ENCODE results near the gene TSPEAR.
"Not testable (repeated sequence)": the region's sequence is repeated elsewhere in the genome, so short reads cannot be mapped to it uniquely, and the experiment has no call there.

TSPEAR gene

DNA sequence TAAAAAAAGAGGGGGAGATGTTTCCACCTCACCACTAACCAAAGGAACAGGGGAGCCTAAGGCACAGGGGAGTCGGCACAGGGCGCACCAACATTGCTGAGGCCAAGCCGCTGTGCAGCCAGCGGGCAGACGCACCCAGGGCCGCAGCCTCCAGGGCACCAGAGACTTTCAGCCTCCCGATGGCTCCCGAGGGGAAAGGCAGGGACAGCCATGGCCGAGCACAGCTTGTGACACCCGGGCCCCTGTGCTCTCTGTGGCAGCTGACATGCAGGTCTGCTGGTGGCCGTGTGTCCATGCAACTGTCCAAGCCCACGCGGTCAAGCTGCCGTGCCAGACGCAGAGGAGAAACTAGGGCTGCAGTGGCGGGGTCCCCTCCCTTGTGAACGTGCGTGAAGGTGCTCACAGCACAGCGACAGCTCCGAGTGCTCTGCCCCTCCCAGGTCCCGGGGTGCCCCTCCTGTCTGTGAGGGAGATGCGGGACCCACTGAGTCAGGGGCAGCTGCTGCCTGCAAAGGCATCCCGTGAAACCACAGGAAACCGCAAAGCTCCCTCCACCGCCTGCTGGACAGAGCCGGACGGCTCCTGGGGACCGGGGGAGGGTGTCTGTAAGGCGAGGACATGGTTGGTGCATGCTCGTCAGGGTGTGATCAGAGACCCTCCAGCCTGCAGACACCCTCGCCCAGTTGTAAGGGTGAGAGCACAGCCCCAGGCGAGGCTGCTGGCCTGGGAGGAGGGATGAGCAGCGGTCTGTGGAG, 62.6 kb downstream of the TSPEAR start:
- no peak for DNase-seq

DNA sequence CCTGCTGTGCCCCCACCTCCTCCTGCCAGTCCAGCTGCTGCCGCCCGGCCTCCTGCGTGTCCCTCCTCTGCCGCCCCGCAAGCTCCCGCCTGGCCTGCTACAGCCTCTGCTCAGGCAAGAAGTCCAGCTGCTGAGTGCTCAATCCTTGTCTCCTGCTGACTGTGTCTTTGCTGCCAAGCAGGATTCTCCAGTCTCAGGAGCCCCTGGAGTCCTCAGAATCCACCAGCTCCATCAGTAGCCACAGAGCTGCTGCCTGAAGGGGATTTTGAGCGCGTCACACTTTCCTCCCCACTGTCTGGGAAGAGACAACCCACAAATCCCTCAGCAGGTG, 64.2 kb downstream of the TSPEAR start:
- no peak for DNase-seq

DNA sequence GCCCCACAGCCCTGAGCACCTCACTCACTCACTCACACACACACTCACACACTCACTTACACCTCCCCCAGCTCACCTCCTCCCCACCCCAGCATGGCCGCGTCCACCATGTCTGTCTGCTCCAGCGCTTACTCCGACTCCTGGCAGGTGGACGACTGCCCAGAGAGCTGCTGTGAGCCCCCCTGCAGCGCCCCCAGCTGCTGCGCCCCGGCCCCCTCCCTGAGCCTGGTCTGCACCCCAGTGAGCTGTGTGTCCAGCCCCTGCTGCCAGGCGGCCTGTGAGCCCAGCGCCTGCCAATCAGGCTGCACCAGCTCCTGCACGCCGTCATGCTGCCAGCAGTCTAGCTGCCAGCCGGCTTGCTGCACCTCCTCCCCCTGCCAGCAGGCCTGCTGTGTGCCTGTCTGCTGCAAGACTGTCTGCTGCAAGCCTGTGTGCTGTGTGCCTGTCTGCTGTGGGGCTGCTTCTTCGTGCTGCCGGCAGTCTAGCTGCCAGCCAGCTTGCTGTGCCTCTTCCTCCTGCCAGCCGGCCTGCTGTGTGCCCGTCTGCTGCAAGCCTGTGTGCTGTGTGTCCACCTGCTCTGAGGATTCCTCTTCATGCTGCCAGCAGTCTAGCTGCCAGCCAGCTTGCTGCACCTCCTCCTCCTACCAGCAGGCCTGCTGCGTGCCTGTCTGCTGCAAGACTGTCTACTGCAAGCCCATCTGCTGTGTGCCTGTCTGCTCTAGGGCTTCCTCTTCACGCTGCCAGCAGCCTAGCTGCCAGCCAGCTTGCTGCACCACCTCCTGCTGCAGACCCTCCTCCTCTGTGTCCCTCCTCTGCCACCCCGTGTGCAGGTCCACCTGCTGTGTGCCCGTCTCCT, 64.8 kb downstream of the TSPEAR start, which contains the start of gene KRTAP10-11:
TSS of gene KRTAP10-11 (plus strand) at position 49 of the 856 bp plus-strand sequence. CDS start at position 94, 45 bp downstream.
- not testable (repeated sequence) for DNase-seq

DNA sequence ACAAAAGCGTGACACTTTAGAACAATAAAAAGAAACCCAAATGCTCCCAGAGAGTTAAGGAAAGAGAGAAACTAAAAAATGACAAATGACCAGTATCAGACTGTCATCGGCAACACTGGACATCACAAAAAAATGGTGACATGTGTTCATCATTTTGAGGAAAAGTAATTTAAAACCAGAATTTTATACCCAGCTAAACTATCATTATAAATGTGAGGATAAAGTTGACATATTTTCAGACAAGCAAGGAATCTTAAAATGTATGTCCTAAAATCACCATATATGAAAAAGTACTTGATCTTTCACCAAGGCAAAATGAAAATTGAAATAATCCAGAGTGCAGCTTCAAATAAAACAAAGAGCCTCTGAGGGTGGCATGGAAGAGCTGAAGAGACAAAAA, 66.5 kb downstream of the TSPEAR start:
- DNase-seq: no peak

DNA sequence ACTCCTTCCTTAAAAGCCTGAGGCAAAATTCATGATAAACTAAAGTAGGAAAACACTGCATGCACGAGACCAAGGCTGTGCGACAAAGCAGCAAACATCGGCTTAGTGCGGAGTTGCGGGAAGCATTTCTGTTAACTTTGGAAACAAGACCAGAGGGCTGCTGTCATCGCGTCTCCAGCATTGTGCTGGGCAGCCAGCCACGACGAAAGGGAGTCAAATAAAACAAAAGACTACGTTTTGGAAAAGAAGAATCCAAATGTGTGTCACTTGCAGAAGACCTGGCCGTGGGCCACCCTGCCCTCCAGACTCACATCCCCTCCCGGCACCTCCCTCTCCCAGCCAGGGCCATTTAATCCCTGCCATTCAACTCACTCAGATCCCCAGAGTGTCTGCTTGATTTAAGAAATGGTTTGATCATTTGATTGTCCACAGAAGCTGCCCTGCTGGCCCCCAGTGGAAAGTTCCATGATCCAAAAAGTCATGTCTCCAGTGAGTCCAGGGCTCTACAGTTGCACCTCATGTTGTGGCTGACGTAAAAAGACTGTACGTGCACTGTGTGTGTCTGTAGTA, 67.5 kb downstream of the TSPEAR start:
- no peak for DNase-seq

DNA sequence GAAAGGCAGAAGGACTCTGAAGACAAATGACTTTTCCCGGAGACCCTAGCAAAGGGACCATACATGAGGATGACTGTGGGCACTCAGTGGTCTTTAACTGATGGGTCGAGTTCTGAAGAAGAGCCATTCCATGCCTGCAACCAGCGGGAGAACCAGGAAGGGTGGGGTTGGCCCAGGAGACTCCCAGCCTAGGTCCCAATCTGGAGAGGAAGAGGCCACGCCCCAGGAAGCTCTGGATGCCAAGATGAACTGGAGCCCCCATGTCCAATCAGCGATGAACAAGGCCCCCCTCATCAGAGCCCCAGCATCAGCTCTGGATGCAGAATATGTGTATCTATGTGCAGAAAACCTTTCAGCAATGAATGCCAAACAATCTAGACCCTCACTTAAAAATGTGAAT, 70.6 kb downstream of the TSPEAR start:
- no peak for DNase-seq

DNA sequence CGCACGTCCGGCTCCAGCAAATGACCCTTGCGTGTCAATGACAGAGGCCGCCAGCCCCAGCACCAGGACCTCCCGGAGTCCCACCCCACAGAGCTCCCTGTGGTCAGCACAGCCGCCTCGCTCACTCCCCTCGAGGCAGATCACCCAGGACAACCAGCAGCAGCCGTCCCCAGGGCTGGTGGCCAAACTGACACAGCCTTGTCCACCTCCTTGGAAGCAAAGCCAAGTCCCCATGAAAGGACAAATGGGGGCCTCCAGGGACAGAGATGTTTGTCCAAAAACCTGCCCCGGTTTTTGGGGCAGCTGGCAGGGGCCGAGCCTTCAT, 72.1 kb downstream of the TSPEAR start:
- DNase-seq: no peak

DNA sequence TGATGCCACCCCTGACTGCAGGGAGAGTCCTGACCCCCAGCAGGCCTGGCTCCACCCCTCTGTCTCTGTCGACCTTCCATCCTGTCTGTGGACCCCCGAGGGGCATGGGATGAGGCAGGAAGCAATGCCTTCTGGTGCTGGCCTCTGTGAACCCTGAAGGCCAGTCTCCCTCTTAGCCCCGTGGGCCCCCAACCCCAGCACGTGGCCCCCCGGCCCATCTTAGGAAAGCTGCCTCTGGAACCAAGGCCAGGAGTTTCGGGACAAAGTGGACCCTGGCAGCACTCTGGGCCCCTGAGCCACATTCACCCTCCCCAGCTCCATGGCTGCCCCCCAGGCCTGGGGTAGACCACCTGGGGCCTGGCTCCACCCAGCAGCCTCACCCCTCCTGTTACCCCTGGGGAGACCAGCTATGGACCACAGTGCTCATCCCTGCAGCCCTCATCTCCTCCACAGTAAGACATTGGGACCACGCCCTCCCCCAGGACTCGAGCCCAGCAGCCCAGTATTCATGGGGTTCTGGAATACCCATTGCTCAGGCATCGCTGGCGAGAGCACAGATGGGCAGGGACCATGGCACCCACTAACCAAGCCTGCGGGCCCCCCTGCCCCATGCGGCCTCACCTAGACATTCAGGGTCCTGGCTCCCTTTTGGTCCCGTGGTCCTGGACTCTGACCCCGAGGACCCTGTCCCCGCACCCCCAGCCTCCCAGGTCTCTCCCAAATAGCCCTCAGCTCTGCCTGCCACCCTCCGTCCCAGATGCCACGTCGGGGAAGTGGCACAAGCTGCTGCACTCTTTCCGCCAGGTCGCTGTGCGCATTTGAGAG, 72.7 kb downstream of the TSPEAR start:
- DNase-seq: not testable (repeated sequence)

DNA sequence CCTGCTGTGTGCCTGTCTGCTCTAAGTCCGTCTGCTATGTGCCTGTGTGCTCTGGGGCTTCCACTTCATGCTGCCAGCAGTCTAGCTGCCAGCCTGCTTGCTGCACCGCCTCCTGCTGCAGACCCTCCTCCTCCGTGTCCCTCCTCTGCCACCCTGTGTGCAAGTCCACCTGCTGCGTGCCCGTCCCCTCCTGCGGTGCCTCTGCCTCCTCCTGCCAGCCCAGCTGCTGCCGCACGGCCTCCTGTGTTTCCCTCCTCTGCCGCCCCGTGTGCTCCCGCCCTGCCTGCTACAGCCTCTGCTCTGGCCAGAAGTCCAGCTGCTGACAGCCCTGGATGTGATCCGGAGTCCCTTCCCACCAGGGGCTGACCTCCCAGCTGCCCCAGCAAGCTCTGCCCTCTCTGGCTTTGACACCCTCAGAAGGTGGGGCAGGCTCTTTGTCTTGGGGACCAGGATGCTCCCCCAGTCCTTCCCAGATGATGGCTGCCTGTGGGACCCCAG, 73.5 kb downstream of the TSPEAR start:
- not testable (repeated sequence) for DNase-seq

DNA sequence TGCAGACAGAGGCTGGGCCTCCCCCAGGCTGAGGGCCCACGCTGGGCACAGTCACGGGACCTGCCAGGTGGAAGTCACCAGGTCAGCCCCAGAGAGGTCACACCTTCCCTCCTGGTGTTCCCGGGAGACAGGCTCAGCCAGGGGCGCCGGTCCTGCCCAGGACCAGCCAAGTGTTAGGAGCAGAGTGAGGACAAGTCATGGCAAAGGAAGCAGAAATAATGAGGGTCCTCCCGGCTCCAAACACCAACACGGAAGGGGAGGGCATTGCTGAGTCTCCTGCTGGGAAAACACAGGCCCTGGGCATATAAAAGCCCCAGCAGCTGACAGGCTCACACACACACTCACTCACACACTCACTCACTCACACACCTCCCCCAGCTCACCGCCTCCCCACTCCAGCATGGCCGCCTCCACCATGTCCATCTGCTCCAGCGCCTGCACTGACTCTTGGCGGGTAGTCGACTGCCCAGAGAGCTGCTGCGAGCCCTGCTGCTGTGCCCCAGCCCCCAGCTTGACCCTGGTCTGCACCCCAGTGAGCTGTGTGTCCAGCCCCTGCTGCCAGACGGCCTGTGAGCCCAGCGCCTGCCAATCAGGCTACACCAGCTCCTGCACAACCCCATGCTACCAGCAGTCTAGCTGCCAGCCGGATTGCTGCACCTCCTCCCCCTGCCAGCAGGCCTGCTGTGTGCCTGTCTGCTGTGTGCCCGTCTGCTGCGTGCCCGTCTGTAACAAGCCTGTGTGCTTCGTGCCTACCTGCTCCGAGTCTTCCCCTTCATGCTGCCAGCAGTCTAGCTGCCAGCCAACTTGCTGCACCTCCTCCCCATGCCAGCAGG, 74.1 kb downstream of the TSPEAR start, which contains the start of gene KRTAP10-10:
TSS of gene KRTAP10-10 (plus strand) at position 339 of the 833 bp plus-strand sequence. CDS start at position 401, 62 bp downstream.
- DNase-seq: no peak

DNA sequence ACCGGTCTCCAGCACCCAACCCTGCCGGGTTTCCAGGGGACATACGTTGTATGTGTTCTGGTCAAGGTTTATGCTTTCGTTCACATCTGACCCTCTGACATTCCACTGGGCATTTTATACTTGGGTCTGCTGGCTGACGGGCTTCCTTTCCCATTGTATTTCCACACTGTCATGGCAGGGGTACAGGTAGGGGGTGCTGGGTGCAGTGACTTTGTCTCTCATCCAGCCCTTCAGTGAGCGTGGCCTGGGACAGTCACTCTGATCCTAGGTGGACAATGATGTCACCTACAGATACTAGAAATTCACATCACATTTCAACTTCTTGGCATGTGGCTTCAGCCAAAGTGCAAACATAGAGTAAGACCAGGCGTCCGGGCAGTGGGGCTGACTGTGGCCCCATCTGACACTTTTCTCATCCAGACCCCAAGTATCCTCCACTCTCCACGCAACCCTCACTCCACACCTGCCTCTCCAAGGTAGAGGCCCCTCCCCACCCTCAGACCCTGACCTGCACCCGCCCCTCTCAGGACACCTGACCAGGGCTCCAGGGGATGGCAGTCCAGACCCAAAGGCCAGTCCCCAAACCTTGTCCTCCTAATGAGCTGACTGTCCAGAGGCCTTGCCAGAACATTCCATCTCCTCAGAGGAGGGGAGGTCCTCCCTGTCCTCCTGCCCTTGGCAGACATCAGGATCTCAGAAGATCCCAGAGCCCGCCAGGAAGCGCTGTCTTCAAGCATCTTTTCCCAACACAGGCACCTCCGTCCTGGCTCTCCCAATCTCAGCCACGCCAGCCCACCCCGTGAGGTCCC, 75.0 kb downstream of the TSPEAR start:
- no peak for DNase-seq

DNA sequence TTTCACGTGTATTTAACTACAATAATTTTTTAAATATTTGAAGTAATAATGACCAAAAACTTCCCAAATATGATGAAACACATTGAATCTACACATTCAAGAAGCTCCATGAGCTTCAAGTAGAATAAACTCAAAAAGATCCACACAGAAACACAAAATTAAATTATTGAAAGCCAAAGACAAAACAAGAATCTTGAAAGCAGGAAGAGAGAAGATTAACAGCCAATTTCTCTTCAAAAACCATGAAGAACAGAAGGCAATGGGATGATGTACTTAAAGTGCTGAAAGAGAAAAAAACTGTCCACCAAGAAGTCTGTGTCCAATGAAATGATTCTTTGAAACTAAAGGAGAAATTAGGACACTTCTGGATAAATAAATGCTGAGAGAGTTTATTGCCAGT, 79.3 kb downstream of the TSPEAR start:
- DNase-seq: no peak

DNA sequence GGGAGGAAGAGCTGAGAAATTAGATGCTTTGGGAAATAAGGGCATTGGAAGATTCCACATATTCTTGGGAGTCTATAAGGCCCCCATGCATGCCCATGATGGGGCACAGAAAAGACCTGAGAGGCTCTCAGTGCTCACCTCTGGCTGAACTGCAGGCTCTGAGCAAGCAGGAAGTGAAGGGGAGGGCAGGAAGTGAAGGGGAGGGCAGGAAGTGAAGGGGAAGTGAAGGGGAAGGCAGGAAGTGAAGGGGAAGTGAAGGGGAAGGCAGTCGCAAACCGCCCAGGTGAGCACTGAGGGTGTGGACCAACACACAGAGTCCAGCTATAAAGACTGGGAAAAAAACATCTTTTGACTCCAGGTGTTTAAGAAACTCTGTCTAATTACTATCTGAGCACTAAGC, 80.9 kb downstream of the TSPEAR start:
- DNase-seq: no peak

DNA sequence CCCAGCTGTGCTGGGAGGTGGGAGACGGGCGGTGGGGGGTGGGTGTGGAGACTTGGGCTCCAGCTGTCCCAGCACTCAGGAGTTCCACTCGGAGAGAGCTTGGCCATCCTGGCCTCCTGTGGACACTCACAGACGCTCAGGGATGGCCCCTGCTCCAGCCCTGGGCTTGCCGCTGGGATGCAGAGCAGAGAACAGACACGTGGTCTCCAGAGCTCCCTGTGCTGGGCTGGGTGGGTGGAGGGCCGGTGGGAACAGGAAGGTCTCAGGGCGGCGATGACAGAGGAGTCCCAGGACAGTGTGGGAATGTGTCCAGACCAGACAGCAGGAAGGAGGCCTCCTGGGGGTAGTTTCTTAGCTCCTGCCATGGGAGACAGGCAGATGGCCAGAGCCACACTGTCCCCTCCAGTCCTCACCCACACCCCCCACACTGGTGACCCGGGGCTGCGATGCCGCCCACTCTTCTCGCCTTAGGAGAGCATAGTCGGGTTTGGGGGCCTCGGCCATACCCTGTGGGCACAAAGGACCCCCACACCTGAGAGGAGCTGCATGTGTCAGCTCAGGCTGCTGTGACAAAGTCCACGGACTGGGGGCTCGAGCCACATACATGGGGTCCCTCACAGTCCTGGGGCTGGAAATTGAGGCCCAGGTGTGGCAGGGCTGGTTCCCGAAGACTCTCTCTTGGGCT, 82.5 kb downstream of the TSPEAR start:
- DNase-seq: no peak

DNA sequence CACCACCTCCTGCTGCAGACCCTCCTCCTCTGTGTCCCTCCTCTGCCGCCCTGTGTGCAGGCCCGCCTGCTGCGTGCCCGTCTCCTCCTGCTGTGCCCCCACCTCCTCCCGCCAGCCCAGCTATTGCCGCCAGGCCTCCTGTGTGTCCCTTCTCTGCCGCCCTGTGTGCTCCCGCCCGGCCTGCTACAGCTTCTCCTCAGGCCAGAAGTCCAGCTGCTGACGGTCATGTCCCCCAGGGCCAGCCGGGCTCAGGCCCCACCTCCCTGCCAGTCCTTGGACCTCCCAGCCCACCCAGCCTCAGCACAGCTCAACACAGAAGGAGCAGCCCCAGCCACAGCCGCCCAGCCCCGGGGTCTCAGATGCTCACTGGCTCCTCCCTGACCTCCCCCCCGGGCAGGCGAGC, 83.5 kb downstream of the TSPEAR start:
- DNase-seq: not testable (repeated sequence)

DNA sequence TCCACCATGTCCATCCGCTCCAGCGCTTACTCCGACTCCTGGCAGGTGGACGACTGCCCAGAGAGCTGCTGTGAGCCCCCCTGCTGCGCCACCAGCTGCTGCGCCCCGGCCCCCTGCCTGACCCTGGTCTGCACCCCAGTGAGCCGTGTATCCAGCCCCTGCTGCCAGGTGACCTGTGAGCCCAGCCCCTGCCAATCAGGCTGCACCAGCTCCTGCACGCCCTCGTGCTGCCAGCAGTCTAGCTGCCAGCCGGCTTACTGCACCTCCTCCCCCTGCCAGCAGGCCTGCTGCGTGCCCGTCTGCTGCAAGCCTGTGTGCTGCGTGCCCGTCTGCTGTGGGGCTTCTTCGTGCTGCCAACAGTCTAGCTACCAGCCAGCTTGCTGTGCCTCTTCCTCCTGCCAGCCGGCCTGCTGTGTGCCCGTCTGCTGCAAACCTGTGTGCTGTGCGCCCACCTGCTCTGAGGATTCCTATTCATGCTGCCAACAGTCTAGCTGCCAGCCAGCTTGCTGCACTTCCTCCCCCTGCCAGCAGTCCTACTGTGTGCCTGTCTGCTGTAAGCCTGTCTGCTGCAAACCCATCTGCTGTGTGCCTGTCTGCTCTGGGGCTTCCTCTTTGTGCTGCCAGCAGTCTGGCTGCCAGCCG, 84.1 kb downstream of the TSPEAR start:
- DNase-seq: not testable (repeated sequence)

DNA sequence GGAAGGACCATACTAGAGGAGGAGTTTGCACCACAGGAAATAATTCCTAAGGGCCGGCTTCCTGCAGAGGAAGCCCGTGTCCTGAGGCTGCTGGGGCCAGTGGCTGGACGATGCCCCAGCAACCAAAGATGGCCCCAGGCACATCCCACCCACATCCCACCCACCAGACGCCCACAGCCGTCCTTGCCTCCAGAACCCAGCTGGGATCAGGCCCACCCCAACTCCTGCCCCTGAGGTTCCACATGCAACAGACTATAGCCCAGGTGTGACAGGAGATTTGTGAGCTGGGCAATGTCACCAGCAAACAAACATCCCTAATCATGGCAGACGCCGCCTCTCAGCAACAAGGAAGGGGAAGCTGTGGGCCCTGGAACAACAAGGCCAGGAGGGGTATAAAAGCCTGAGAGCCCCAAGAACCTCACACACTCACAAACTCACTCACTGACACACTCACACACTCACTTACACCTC, 84.7 kb downstream of the TSPEAR start, which contains the start of gene KRTAP10-9:
TSS of gene KRTAP10-9 (plus strand) at position 421 of the 471 bp plus-strand sequence. CDS start 79 bp downstream, outside the sequence.
- DNase-seq: no peak

DNA sequence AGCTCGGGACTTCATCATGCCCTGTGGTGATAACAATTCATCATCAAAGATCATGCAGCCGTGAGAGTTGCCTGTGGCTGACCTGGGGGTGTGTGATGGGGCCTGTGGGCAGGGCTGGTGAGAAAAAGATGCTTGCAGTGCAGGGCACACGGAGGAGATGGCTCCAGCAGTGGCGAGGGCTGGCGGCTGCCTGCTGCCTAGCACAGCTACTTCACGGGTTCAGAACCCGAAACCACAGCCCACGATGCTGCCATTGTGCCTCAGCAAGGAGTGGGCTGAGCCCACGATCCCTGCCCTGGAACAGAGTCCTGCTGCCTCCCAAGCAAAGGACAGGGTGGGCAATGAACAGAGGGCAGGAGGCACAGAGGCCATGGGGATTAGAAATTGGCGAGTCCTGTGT, 85.1 kb downstream of the TSPEAR start:
- DNase-seq: no peak

DNA sequence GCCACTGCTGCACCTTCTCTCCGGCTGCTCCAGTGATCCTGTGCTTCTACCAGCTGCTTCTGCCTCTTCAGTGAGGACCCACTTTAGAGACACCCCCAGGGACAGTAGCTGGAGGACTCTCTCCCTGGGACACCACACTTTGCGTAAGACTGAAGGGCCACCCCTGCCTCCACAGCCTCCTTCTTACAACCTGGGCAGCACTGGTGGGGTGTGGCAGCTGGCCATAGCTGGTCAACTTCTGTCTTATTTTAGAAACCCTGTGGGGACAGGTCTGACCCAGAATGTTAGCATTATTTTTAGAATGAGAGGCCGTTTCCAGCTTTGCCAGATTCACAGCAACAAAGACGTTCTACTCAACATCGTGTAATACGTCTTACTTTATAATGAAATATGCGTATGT, 85.6 kb downstream of the TSPEAR start:
- DNase-seq: no peak

All from NCI-H1436 treated with DMSO at 0.1 percent for 48 hours (cell line).